ENCODE data around the gene PRKCH.
A peak's percentile ranks its signal among the peaks of the same experiment; 100 is the strongest.
"Not testable (repeated sequence)": the region's sequence is repeated elsewhere in the genome, so short reads cannot be mapped to it uniquely, and the experiment has no call there.

PRKCH gene

DNA sequence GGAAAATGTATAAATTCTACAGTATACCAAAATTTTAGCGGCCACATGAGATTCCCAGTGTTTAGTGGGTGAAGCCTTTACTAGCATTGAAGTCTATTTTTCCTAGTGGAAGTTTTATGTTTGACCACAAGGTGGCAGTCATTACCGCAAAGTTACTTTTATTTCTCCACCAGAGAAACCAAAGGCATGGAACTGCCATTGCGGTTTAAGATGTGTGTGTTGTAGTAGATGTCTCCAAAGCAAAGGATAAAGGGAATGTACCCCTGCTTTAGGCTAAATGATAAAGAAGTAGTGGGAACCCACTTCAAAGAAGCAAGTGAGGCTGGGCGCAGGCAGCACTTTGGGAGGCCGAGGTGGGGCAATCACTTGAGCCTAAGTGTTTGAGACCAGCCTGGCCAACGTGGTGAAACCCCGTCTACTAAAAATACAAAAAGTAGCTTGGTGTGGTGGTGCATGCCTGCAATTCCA lies 140.5 kb downstream of the PRKCH start:
- DNase-seq: peak; percentile 80

DNA sequence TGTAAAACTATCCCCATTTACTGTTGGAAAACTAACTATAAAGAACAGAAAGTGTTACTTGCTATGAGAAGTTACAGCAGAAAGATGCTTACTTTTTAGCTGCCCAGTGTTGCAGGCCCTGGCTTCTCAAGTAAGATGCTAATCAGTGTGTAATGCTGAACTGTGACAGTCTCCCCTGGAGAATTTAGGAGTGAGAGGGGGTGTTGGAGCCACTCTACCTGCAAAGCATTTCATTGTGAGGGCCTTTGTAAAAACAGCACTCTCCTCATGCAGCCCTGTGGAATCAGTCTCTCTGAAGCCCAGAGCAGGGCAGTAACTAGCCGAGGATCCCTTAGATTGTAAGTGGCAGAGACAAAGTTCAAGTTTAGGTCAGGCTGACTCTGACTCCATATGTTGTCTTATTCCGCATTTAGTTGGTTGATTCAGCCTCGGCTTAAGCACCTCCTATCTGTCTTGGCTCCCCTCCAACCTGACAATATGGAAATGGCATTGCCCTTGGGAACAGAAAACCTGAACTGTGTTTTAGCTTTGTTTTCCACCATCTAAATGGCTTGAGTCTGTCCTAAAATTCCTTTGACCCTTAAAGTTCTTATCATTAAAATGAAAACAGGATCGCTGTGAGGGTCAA lies 141.3 kb downstream of the PRKCH start:
- DNase-seq: peak; percentile 46

DNA sequence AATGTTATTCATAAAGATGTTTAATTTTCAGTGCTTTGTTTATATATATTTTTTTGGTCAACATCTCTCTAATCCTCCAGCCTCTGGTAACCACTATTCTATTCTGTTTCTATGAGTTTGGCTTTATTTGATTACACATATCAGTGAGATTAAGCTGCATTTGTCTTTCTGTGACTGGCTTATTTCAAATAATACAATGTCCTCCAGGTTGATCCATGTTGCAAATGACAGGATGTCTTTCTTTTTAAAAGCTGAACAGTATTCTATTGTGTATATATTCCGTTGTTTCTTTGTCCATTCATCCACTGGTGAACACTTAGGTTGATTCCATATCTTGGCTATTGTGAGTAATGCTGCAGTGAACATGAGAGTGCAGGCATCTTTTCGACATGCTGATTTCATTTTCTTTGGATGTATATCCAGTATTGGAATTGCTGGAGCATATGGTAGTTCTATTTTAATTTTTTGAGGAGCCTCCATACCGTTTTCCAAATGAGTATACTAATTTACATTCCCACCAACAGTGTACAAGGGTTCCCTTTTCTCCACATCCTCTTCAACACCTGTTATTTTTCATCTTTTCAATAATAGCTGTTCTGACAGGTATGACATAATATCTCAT lies 142.4 kb downstream of the PRKCH start:
- DNase-seq: no peak

DNA sequence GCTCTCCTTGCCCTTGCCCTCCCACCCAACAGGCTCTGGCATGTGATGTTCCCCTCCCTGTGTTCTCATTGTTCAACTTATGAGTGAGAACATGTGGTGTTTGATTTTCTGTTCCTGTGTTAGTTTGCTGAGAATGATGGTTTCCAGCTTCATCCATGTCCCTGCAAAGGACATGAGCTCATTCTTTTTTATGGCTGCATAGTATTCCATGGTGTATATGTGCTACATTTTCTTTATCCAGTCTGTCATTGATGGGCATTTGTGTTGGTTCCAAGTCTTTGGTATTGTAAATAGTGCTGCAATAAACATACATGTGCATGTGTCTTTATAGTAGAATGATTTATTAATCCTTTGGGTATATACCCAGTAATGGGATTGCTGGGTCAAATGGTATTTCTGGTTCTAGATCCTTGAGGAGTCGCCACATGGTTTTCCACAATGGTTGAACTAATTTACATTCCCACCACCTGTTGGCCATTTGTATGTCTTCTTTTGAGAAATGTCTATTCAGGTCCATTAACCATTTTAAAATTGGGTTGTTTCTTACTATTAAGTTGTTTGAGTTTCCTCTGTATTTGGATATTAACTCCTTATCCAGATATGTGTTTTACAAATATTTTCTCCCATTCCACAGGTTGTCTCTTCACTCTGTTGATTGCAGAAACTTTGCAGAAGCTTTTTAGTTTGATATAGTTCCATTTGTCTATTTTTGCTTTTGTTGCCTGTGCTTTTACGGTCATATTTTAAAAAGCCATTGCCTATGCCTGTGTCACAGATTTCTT lies 143.4 kb downstream of the PRKCH start:
- not testable (repeated sequence) for DNase-seq

DNA sequence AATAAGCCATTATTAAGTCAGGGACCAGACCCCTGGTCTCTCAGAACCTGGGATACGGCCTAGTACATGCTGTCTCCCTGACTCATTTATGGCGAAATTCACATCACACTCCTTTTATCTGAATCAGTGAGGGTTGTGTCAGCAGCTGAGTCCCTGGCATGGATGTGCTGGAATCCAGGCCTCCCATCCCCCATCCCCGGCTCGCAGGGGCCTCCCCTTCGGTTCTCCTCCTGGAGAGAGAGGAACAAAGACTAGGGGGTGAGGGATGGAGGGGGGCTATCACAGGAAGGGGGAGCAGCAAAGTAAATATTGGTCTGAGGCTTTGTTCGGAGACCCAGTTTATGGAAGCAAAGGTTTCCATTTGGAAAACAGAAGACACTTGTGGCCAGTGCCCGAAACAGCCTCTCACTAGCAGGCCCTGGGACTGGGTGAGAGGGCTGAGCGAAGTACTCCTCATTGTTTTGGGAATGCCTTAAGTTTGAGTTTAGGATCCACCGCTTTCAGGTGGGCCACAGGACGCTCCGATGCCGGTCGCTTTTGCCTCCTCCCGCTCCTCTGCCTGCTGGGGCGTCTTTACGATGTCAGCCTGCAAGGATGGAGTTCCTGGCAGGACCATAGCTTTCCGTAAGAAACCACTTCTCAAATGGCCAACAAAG lies 145.0 kb downstream of the PRKCH start:
- peak; percentile 61 for DNase-seq

DNA sequence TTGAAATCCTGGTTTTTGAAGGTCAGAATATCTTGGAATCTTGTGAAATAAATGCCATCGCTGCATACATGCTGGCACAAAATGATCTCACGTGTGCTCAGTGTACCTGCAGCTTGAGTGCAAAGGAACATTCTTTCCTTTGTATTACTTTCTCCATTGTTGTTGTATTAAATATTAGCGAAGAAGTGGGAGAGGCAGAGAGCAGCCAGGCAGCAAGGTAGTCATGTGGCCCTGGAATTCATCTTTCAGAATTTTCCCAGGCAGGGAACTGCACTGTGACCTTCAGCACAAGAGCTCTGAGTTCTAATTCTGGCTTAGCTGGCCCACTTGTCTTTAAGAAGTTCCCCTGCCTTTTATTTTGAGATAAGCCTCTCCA lies 145.5 kb downstream of the PRKCH start:
- DNase-seq: no peak

DNA sequence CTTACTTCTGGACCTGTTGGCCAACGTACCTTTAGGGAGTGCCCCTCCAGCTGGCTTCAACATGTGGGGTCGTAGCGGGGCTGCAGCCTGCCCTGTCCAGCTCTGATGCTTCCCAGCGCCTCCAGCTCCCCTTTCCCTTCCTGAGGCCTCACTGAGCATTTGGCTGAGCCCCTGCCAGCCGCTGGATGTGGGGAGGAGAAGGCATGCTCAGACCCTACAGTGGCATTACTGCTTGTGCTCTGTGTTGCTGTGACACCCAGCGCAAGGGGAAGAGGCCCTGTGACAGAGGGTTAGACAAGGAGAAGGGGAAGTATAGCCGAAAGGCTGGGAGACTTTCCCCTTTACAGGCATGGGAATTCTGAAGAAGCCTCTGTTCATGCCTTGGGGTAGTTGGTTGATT lies 145.9 kb downstream of the PRKCH start:
- peak; percentile 51 for DNase-seq

DNA sequence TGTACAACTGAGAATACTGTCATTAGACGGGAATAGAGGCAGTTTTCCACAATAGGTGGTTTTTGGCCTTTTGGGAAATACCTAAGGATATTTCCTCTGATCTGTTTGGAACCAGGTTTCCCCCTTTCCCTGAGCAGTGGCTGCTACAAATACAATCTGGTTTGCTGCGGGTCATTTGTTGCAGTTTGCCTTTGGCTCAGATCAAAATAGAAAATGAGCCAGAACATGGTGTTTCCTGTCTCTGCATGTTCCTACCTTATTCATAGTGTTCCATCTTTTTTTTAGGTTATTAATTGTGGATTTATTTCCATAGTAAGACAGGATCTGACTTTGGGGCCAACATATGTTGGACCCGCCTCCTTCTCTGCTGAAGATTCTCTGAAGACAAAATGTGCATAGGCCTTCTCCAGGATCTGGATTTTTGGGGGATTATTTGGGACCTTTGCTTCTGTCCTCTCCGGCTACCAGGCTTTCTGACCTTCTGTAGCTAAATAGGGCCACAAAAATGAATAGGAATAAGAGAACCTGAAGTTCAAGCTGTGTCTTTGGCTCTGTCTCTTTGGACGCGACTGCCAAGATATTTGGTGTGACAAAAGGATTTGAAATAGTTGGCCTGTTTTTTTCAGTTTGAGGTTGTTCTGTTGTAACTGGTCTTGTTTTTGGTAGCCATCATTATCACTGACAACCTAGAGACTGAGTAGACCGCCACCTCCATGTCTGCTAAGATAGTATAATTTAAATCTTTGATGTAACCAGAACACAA lies 146.9 kb downstream of the PRKCH start:
- no peak for DNase-seq

DNA sequence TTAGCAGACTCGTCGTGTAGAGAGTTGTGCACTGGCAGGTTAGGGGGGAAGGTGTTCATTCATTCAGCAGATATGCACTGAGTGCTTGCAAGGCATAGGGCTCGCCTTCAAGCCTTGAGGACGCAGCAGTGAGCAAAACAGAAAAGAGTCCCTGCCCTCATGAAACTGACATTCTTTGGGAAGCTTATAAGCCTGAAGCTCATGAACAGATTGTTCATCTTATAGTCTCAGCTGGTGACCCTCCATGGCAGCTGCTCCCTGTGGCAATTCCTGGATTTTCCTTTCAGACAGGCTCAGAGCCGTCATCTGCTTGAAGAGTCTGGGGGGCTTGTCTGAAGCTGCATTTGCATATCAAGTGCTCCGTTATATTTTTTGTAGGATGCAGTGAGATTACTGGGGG lies 148.4 kb downstream of the PRKCH start:
- DNase-seq: no peak

DNA sequence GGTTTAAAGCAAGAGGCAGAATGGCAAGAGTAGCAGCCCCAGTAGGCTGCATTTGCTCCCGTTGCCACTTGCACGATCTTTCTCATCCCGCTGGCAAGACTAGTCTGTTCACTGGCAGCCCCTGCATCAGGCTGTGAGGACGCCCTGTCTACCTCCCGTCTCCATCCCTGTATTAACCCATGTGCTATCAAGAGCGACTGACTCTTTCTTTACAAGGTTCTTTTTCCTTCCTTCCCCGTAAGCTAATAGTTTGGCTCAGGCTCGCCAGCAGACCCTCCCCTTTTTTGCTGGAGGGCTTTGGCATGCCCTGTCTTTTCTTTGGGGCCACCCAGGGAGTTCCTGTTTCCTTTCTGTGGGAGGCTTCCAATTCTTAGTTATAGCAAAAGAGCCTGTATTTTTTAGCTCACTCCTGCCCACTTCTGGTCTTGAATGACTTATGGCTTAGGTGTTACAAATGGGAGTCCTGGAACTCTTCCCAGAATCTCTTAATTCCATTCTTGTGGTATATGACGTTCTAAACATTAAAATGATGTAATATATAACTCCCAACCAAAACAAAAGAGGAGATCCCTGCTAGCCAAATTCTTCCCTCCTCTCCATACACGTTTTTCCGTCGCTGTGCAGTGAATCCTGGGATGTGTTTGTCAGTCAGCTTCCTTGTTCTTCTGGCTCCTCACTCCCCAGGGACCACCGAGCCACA lies 149.0 kb downstream of the PRKCH start:
- DNase-seq: peak; percentile 64

DNA sequence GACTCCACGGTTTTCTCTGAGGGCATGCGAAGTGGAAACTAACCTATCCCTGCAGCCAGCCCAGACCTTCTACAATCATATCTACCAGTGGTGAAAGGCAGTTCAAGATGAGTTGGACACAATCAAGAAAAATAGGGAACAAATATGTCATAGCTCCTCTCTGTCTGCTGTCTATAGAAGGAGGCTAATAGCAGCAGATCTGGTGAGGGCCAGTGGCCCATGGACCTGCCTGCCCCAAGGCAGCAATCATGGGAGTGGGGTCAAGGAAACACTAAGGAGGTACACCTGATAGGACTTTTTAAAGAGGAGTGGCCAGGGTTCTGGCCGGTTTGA lies 149.5 kb downstream of the PRKCH start:
- DNase-seq: peak; percentile 35

DNA sequence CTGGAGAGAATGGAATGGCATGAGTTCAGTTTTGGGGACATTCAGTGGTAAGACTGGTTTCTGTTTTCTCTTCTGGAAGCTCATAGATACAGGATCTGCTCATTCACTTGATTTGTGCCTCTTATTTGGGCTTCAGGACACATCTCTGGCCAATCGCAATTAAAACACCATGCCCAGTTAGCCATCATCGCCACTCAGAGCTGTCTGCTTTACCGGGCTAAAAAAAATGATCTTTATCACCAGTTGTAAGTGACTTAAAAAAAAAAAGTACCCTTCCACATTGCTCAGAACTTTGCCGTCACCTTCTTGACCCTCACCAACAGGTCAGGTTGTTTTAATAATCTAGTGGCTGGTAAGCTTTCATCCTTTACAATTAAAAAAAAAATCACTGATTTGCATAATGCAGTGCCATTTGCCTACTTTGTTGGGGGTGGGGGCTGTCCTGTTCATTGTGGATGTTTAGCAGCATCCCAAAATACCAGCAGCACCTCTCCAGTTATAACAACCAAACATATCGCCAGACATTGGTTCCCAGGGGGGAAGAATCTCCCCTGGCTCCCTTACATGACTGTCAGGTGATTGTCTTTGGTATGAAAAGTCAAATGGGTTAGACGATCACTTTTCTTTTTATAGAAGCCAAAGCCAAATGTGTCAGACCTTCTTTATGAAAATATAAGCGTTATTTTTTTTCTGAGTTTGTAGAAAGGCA lies 150.1 kb downstream of the PRKCH start:
- DNase-seq: peak; percentile 23

DNA sequence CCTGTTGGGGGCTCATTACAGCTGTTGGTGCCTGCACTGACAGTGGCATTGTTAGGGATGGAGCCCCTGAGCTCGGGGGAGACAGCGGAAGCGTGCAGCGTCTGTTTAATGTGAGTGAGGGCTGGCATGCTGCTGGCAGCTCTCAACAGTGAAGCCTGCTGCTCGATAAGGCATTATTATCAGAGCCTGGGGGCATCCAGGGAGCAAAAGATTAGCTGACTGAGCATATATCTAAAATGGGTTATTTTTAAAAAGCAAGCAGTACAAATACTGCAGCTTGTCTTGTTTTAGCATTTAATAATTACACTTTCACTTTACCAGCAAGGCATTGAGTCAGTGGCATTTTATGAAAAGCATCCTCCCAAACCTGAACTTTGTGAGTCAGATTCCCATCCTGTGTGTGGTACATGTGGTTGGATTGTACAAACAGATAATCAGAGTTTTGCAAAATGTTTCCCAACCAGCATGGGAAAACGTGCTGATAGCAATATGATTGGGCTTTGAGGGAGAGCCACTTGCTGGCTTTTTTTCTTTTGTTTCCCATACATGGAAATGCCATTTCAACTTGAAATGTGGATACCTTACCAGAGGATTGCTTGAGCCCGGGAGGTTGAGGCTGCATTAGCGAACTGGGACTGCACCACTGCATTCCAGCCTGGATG lies 150.8 kb downstream of the PRKCH start:
- DNase-seq: peak; percentile 95

DNA sequence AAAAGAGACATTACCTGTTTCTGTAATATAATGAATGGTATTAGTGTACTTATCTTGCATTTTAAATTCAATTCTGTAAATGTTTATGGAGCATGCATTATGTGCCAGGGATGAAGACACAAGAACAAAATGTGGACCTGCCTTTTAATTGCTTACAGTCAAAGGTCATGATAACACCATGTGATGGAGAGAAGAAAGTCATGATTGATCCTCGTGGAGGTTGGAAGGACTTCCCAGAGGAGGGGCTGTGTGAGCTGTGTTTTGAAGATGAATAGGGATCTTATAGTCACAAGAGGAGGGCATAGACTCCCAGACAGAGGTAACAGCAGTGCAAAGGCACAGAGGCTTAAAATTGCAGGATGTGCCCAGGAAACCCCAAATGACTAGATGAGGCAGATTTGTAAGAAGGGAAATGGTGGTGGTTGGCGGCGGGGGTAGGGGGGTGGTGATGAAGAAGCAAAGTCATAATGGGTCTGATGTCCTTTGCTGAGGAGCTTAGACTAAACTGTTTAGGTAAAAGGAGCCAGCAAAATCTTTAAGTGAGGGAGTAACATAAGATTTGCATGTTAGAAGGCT lies 151.5 kb downstream of the PRKCH start:
- DNase-seq: peak; percentile 59

DNA sequence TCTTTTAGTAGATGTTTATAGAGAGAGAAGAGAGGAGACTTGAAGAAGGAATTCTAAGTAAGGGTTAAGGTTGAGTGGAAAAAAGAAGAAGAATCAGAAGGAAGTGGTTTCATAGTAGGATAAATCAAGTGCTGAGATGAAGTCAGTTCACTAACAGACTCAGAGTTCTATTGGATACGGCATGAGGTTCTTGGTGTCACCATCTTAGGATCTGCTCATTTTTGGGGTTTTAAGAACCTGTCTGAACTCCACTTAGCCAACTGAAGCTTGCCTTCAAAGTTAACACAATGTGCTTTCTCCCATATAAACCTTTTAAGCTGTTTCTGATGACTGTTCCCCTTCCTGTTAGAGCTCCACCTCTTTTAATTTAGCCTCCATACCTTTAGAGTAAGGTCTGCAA lies 152.6 kb downstream of the PRKCH start:
- peak; percentile 53 for DNase-seq

DNA sequence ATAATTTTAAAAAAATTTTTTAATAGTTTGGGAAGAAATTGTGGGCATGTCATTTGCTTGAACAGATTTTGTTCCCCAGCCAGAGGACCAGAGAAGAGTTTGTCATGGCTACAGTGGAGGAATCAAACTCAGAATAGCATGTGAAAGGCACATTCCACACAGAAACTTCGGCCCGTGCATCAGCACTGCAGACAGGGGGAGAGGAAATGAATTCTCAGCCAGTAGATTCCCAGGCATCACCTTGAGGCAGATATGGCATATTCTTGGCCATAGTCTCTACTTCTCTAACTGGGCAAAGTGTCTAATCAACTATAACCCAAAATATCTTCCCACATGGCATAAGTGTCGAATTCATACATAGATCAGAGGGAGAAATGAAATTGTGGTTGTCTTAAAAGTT lies 153.3 kb downstream of the PRKCH start:
- no peak for DNase-seq

DNA sequence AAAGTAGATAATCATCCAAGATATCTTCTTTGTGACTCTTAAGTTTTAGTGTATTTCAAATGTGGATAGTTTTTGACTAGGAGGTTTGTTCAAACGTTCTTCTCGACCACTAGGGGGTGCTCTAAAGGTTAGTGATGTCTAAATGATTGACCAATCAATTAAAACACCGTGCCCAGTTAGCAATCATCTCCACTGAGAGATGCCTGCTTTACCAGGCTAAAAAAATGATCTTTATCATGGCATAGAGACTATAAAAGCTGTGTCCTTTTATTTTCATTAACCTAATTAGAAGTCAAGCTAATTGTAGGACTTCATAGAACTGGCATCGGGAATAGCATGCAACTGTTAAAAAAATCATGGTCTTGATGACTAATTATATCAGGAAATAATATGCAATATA lies 153.9 kb downstream of the PRKCH start:
- DNase-seq: peak; percentile 95

DNA sequence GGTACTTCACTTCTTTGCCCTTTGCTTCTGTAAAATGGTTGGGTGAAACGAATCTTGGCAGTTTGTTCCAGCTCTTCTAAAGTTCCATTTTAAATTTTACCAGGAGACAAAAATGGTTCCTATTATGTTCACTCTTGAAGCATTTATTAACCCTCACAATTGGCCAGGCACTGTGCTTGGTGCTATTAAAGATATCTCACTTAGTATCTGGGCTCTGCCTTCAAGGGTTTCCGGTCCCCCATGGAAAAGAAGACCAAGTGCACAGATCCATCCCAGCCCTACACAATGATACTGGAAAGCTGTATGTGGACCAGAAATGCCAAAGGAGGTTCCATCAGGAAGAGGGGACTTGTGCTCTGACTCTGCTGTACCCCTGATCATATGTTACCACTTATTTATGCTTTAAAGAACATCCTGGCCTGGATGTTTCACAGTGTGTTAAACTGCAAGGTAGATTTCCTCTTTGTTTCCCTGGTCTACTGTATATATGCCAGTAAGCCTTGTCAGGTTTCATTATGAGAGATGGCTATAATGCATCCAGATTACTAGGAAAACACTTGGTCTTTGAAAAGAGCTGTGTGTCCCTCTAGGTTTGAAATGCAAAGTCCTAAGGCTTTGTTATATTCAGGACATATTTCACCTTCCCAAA lies 154.8 kb downstream of the PRKCH start:
- no peak for DNase-seq

DNA sequence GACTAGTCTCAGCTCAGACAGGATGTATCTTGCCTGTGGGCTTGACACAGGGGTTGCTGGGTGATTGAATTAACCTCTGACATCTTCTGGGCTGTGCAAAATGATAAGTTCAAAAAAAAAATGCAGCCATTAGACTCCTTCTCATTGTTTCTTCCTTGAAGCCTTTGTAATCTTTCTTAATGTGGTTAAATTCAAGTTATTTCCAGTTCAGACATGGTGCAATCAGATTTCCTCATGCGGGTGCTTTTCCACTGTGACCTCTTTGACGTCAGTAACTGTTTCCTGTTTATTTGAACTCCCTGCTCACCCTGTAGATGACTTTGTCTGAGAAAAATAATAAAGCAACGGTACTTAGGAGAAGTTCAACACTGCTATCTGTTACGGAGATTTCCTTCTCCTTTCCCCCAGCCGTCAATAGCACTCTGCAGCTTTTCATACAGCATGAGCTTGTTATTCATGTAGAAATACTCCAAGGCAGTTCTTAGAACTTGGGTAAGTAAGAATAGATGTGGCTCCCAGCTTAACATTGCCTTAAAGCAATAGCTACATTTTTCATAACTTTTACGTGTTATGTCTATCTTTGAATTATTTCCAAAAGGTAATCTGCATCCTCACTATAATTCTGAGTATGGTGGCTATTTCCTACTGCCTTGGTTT lies 155.5 kb downstream of the PRKCH start:
- peak; percentile 97 for DNase-seq
